Astrocyte of the cerebellum (primary cell): Measurements from ENCODE around the gene THOC1.

Experiments
- DNase-seq: peaks from one replicate; pipeline ENCODE4 v3.0.0-alpha.2; 2011; ENCODE audit warnings: low read depth
- H3K4me3 ChIP-seq: 2 replicates; pipeline ENCODE4 v1.5.1; 2011; ENCODE audit warnings: mild to moderate bottlenecking, low read depth, low read length, moderate library complexity
- CTCF ChIP-seq: IDR thresholded peaks from 2 replicates; pipeline ENCODE4 v1.5.1; 2012; ENCODE audit warnings: low read length, low read depth, moderate library complexity, mild to moderate bottlenecking; ENCODE audit errors: missing control alignments
- in situ Hi-C: cut with HindIII; loops from 2 replicates; pipeline ENCODE4 v1.10.0; 2017; ENCODE audit warnings: low sequenced_read_pairs

THOC1 gene

GRCh38 chr18:225745-226144, 42.1 kb downstream of the THOC1 start:
- no peak for TF ChIP-seq CTCF
- H3K4me3 ChIP-seq = no peak overlapping the region
- no peak for DNase-seq
- in situ Hi-C loops = no loop called here

- in situ Hi-C loops = no loop called here
- no peak for DNase-seq
- H3K4me3 ChIP-seq = no peak overlapping the region
- TF ChIP-seq CTCF = no peak
These were observed 47.1 kb downstream of the THOC1 start for GRCh38 chr18:220708-221107.

DNA sequence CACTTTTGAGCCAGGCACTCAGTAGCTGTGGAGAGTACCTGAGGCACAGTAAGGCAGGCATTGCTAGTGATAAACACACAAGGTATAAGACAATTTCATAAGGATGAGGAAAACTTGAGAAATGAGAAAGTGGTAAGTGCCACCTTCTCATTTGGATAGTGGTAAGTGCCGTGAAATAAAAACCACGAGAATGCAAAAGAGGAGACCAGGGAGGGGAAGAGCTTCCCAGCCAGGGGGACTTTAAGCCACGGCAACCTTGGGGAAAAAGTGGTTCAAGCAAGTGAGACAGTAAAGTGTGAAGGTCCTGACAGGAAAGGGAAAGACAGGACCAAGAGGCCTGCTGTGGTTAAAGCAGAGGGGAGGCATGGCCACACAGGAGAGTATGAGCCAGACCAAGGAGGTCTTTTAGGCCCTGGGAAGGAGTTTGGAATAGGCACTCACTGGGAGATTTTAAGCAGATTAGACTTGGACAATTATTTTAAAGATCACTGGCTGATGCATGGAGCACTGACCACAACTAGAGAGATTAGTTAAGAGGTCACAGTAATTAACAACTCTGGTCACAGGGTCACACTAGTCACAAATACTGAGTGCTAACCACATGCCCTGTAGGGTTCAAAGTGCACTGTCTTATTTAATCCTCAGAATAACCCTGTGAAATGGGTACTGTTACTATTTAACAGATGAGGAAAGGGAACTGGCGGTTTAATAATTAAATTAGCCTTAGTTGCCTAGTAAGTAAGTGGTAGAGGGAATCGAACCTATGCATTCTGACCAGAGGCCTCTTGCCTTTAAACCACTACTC, 50.1 kb downstream of the THOC1 start:
- DNase-seq = no peak
- TF ChIP-seq CTCF = no peak
- in situ Hi-C loops = no loop called here
- H3K4me3 ChIP-seq = no peak overlapping the region

GRCh38 chr18:215448-216010, 52.3 kb downstream of the THOC1 start:
- H3K4me3 ChIP-seq = no peak overlapping the region
- no peak for TF ChIP-seq CTCF
- no peak for DNase-seq
- in situ Hi-C loops = no loop called here

DNA sequence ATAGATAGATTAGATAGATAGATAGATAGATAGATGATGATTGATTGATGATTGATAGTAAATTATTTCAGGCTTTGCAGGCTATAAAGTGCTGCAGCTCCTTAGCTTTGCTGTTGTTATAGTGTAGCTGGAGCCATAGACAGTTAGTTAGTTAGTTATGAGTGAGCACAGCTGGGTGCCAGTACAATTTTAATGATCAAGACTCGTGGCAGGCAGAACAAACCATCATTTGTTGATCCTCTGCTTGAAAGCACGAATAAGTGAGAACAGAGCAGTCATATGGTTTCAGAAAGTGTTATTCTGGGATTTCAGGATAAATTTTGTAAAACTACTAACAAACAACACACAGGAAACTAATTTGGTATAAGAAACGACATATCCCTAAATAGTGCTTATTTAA, 53.9 kb downstream of the THOC1 start:
- no peak for DNase-seq
- no peak for TF ChIP-seq CTCF
- H3K4me3 ChIP-seq = no peak overlapping the region
- in situ Hi-C loops = no loop called here

DNA sequence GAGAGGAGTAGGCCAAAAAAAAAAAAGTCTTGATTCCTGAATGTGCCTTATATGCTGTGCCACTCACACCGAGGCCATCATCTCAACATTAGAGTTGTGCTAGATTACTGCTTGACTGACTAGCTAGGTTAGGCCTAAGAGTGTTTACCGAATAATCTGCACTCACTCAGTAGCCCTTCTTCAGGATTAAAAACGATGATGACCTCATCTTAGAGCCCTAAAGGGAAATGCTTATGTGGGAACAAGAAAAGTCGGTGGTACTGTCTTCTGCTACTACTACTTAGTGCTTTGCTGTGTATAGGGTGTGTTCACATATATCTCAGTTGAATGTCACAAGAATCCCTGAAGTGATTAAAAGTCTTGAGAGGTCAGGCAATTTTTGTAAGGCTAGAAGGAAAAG, 54.3 kb downstream of the THOC1 start:
- DNase-seq = no peak
- no peak overlapping the region for H3K4me3 ChIP-seq
- TF ChIP-seq CTCF = no peak
- in situ Hi-C loops = no loop called here
